SU-DHL-6 (cell line): Measurements from ENCODE around the gene GUCA2B.

Experiments used
- EZH2phosphoT487 ChIP-seq: fragments of 200-600 bp; sonication (generic), shearing (Covaris generic); conservative IDR thresholded peaks from 2 replicates; pipeline ENCODE4 v1.6.1; 2018; ENCODE audit warnings: mild to moderate bottlenecking, antibody characterized with exemption, low read length, moderate library complexity, mixed read lengths
- TF ChIP-seq, protein P1 (sequence below): fragments of 200-600 bp; sonication (generic); IDR thresholded peaks from one replicate; pipeline ENCODE4 v1.5.1; 2017; ENCODE audit warnings: antibody characterized with exemption, mild to moderate bottlenecking, low read length, moderate library complexity; ENCODE audit not compliant: insufficient read depth, poor library complexity, severe bottlenecking

DNA sequence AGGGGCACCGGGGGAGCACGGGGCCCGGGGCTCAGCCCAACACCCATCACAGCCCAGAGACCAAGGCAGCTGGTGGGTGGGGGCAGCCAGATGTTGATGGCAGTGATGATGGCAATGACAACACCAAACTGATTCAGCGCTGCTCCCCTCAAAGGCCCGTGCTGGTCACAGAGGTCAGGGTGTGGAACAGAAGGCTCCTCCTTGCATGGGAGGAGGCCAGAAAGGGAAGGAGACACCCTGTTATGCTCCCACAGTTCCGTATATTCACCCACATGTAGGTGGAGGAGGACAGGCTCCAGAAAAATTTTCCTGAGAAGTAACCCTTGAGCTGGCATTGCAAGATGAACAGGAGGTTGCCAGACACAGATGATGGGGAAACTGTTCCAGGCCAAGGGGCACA lies 414 bp downstream of the GUCA2B start:
- TF ChIP-seq, protein P1, sequence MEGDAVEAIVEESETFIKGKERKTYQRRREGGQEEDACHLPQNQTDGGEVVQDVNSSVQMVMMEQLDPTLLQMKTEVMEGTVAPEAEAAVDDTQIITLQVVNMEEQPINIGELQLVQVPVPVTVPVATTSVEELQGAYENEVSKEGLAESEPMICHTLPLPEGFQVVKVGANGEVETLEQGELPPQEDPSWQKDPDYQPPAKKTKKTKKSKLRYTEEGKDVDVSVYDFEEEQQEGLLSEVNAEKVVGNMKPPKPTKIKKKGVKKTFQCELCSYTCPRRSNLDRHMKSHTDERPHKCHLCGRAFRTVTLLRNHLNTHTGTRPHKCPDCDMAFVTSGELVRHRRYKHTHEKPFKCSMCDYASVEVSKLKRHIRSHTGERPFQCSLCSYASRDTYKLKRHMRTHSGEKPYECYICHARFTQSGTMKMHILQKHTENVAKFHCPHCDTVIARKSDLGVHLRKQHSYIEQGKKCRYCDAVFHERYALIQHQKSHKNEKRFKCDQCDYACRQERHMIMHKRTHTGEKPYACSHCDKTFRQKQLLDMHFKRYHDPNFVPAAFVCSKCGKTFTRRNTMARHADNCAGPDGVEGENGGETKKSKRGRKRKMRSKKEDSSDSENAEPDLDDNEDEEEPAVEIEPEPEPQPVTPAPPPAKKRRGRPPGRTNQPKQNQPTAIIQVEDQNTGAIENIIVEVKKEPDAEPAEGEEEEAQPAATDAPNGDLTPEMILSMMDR, result no peak
- no peak for TF ChIP-seq EZH2phosphoT487
